Measurements from ENCODE around the gene GLI2.
A peak's percentile ranks its signal among the peaks of the same experiment; 100 is the strongest.

The GLI2 gene

DNA sequence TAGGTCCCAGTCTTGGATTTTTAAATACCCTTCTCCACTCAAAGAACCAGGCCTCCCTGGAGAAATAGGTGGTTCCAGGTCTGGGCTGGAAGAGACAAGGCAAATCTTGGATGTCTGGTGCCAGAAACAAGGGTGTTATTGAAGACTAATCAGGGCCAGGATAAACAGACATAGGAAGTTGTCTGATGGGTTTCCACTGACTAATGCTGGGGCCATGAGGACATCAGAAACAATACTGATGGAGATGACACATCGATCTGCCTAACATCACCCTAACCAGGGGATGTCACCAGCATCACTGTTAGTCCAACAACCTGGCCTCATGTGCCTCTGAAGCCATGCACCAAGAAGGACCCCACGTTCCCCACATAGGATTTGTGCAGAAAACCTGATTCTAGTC, 42.5 kb upstream of the GLI2 start:
- H3K4me1 ChIP-seq (ENCODE audit: insufficient read depth, insufficient read length) = no peaks in the 10 kb centered on the region
- H3K4me3 ChIP-seq (ENCODE audit: insufficient read length, low read depth) = no peak overlapping the region
- TF ChIP-seq SUZ12 (IDR thresholded peaks at IDR 0.05; ENCODE audit: extremely low read depth, insufficient read depth, insufficient read length) (no peak), YY1 (IDR thresholded peaks at IDR 0.05; ENCODE audit: insufficient read depth, insufficient read length) (no peak), ZNF274 (IDR thresholded peaks at IDR 0.05; ENCODE audit: low read depth, low read length) (no peak)
- peaks cover 14% of the 10 kb centered on the region for H3K27me3 ChIP-seq (ENCODE audit: insufficient read depth, insufficient read length)
- no peaks in the 10 kb centered on the region for H3K36me3 ChIP-seq (ENCODE audit: insufficient read depth, insufficient read length, low read length)
- no peak overlapping the region for H3K9ac ChIP-seq (ENCODE audit: insufficient read length, low read depth)
- no peaks in the 10 kb centered on the region for H3K9me3 ChIP-seq (ENCODE audit: insufficient read depth, low read length)
- DNase-seq (ENCODE audit: low read depth, low spot score) = no peak

DNA sequence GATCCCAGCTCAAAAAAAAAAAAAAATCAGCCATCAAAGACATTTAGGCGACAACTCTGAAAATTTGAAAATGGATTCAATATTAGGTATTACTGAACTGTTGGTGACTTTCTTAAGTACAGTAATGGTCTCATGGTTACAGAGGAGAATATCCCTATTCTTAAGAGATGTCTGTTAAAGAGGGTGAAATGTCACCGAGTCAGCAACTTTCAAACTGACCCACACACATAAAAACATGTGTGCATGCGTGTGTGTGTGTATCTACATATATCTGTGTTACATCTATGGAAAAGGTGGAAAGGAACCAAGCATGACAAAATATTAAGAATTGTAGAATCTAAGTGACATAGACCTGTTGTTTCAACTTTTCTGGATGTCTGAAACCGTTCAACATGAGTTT, 41.6 kb upstream of the GLI2 start:
- H3K36me3 ChIP-seq (ENCODE audit: insufficient read depth, insufficient read length, low read length) = no peaks in the 10 kb centered on the region
- TF ChIP-seq YY1 (IDR thresholded peaks at IDR 0.05; ENCODE audit: insufficient read depth, insufficient read length) = no peak
- TF ChIP-seq SUZ12 (IDR thresholded peaks at IDR 0.05; ENCODE audit: extremely low read depth, insufficient read depth, insufficient read length) = no peak
- no peak for TF ChIP-seq ZNF274 (IDR thresholded peaks at IDR 0.05; ENCODE audit: low read depth, low read length)
- H3K9ac ChIP-seq (ENCODE audit: insufficient read length, low read depth) = no peak overlapping the region
- H3K27me3 ChIP-seq (ENCODE audit: insufficient read depth, insufficient read length) = peaks cover 14% of the 10 kb centered on the region
- H3K9me3 ChIP-seq (ENCODE audit: insufficient read depth, low read length) = no peaks in the 10 kb centered on the region
- H3K4me3 ChIP-seq (ENCODE audit: insufficient read length, low read depth) = no peak overlapping the region
- no peak for DNase-seq (ENCODE audit: low read depth, low spot score)
- no peaks in the 10 kb centered on the region for H3K4me1 ChIP-seq (ENCODE audit: insufficient read depth, insufficient read length)

DNA sequence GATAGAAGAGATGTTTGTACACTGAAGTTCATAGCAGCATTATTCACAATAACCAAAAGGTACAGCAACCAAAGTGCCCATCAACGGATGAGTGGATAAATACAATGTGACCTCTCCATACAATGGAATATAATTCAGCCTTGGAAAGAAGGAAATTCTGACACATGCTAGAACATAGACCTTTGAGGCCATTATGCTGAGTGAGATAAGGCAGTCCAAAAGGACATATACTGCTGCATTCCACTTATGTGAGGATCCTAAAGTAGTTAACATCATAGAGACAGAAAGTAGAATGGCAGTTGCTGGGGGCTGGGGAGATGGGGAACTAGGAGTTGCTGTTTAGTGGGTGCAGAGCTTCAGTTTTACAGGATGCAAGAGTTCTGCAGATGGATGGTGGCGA, 38.2 kb upstream of the GLI2 start:
- H3K27me3 ChIP-seq (ENCODE audit: insufficient read depth, insufficient read length) = peaks cover 11% of the 10 kb centered on the region
- no peak overlapping the region for H3K9ac ChIP-seq (ENCODE audit: insufficient read length, low read depth)
- no peaks in the 10 kb centered on the region for H3K9me3 ChIP-seq (ENCODE audit: insufficient read depth, low read length)
- H3K4me3 ChIP-seq (ENCODE audit: insufficient read length, low read depth) = no peak overlapping the region
- no peak for TF ChIP-seq SUZ12 (IDR thresholded peaks at IDR 0.05; ENCODE audit: extremely low read depth, insufficient read depth, insufficient read length)
- TF ChIP-seq ZNF274 (IDR thresholded peaks at IDR 0.05; ENCODE audit: low read depth, low read length) = no peak
- TF ChIP-seq YY1 (IDR thresholded peaks at IDR 0.05; ENCODE audit: insufficient read depth, insufficient read length) = no peak
- H3K36me3 ChIP-seq (ENCODE audit: insufficient read depth, insufficient read length, low read length) = no peaks in the 10 kb centered on the region
- DNase-seq (ENCODE audit: low read depth, low spot score) = no peak
- H3K4me1 ChIP-seq (ENCODE audit: insufficient read depth, insufficient read length) = peaks cover 14% of the 10 kb centered on the region

DNA sequence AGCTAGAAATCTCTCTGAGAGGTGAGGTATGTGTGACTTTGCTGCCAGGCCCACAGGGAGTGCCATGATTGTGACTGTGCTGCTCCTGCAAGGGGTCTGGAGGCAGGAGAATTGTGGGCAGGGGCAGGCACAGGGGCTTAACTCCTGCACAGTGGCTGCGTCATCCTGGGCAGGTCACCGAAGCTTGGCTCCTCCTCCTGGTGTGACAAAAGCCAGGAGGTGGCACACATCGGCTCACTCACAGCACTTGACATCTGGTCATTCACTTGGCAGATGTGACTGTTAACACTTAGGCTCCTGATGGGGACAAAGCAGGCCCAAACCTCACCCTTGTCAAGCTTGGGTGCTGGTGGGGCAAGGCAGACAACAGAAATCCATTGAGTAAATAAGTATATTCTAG, 36.4 kb upstream of the GLI2 start:
- no peaks in the 10 kb centered on the region for H3K36me3 ChIP-seq (ENCODE audit: insufficient read depth, insufficient read length, low read length)
- no peak overlapping the region for H3K4me3 ChIP-seq (ENCODE audit: insufficient read length, low read depth)
- no peak for TF ChIP-seq SUZ12 (IDR thresholded peaks at IDR 0.05; ENCODE audit: extremely low read depth, insufficient read depth, insufficient read length)
- TF ChIP-seq YY1 (IDR thresholded peaks at IDR 0.05; ENCODE audit: insufficient read depth, insufficient read length) = no peak
- no peak for TF ChIP-seq ZNF274 (IDR thresholded peaks at IDR 0.05; ENCODE audit: low read depth, low read length)
- no peak overlapping the region for H3K9ac ChIP-seq (ENCODE audit: insufficient read length, low read depth)
- H3K9me3 ChIP-seq (ENCODE audit: insufficient read depth, low read length) = no peaks in the 10 kb centered on the region
- peaks cover 8% of the 10 kb centered on the region for H3K27me3 ChIP-seq (ENCODE audit: insufficient read depth, insufficient read length)
- DNase-seq (ENCODE audit: low read depth, low spot score) = no peak
- peaks cover 22% of the 10 kb centered on the region for H3K4me1 ChIP-seq (ENCODE audit: insufficient read depth, insufficient read length)

DNA sequence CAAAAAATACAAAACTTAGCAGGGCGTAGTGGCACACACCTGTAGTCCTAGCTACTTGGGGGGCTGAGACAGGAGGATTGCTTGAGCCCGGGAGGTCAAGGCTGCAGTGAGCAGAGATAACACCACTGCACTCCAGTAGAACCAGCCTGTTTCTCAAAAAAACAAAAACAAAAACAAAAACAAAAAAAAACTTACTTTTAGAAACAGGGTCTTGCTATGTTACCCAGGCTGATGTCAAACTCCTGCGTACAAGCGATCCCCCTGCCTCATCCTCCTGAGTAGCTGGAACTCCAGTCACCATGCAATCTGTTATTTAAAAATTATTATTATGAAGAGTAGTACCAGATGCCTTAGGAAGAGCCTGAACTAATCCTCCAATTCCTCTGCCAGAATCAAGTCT, 35.0 kb upstream of the GLI2 start:
- Histone ChIP-seq H3K36me3 (ENCODE audit: insufficient read depth, insufficient read length, low read length) (no peaks in the 10 kb centered on the region), H3K9ac (ENCODE audit: insufficient read length, low read depth) (no peak overlapping the region), H3K4me3 (ENCODE audit: insufficient read length, low read depth) (no peak overlapping the region), H3K4me1 (ENCODE audit: insufficient read depth, insufficient read length) (peaks cover 22% of the 10 kb centered on the region), H3K27me3 (ENCODE audit: insufficient read depth, insufficient read length) (no peaks in the 10 kb centered on the region), H3K9me3 (ENCODE audit: insufficient read depth, low read length) (no peaks in the 10 kb centered on the region)
- TF ChIP-seq ZNF274 (IDR thresholded peaks at IDR 0.05; ENCODE audit: low read depth, low read length) = no peak
- no peak for TF ChIP-seq YY1 (IDR thresholded peaks at IDR 0.05; ENCODE audit: insufficient read depth, insufficient read length)
- no peak for TF ChIP-seq SUZ12 (IDR thresholded peaks at IDR 0.05; ENCODE audit: extremely low read depth, insufficient read depth, insufficient read length)
- DNase-seq (ENCODE audit: low read depth, low spot score) = no peak

DNA sequence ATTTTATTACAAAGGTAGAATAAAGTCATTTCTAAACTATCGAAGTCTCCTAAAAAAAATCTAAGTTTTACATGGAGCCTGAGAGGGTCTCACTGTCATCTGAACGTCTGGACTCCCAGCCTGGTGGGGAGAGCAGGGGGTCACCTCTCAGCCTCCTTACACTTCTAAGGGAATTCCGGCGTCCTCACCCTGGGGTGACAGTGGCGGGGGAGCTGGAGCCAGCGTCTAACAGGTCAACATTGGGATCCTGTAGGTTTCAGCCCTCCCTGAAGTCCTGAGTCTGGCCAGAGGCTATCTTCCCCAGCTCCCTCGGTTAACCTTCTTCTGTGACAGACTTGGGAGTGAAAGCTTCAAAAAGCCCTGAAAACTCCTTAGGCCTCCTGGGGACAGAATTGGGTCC, 34.6 kb upstream of the GLI2 start:
- Histone ChIP-seq H3K9ac (ENCODE audit: insufficient read length, low read depth) (no peak overlapping the region), H3K9me3 (ENCODE audit: insufficient read depth, low read length) (no peaks in the 10 kb centered on the region), H3K36me3 (ENCODE audit: insufficient read depth, insufficient read length, low read length) (no peaks in the 10 kb centered on the region), H3K27me3 (ENCODE audit: insufficient read depth, insufficient read length) (no peaks in the 10 kb centered on the region), H3K4me3 (ENCODE audit: insufficient read length, low read depth) (no peak overlapping the region), H3K4me1 (ENCODE audit: insufficient read depth, insufficient read length) (peaks cover 22% of the 10 kb centered on the region)
- no peak for DNase-seq (ENCODE audit: low read depth, low spot score)
- TF ChIP-seq YY1 (IDR thresholded peaks at IDR 0.05; ENCODE audit: insufficient read depth, insufficient read length) (no peak), SUZ12 (IDR thresholded peaks at IDR 0.05; ENCODE audit: extremely low read depth, insufficient read depth, insufficient read length) (no peak)

DNA sequence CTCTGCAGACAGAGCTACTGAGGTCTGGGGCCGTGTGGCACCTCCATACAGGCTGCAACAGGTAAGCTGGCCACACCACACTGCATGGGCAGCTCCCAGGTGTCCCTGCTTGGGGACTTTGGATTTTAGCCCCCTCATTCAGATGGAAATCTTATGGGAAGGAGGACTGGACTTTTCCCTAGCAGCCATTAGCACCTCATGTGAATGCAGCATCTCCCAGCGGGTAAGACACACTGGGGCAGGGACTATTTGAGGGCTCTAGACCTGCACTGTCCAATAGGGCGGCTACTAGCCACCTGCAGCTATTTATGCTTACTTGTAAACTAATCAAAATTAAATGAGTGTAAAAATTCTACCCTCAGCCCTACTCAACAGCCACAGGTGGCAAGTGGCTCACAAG, 34.2 kb upstream of the GLI2 start:
- DNase-seq (ENCODE audit: low read depth, low spot score) = no peak
- Histone ChIP-seq H3K9ac (ENCODE audit: insufficient read length, low read depth) (no peak overlapping the region), H3K27me3 (ENCODE audit: insufficient read depth, insufficient read length) (no peaks in the 10 kb centered on the region), H3K4me1 (ENCODE audit: insufficient read depth, insufficient read length) (peaks cover 22% of the 10 kb centered on the region), H3K4me3 (ENCODE audit: insufficient read length, low read depth) (no peak overlapping the region), H3K9me3 (ENCODE audit: insufficient read depth, low read length) (no peaks in the 10 kb centered on the region), H3K36me3 (ENCODE audit: insufficient read depth, insufficient read length, low read length) (no peaks in the 10 kb centered on the region)
- TF ChIP-seq YY1 (IDR thresholded peaks at IDR 0.05; ENCODE audit: insufficient read depth, insufficient read length) (no peak), ZNF274 (IDR thresholded peaks at IDR 0.05; ENCODE audit: low read depth, low read length) (no peak), SUZ12 (IDR thresholded peaks at IDR 0.05; ENCODE audit: extremely low read depth, insufficient read depth, insufficient read length) (no peak)

DNA sequence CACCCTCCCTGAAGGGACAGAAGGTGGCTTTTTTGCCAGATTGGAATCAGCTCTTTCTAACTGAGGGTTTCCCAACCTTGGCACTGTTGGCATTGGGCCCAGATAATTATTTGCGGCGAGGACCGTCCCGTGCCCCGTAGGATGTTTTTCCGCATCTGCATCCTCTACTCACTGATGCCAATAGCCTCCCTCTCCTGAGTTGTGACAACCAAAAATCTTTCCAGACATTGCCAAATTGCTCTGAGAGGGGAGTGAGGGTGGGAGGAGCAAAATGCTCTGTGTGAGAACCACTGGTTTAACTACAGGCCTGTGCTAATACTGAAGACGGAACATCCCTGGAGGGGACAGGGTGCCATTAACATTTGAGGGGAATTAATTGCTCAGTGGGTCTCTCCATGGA, 33.6 kb upstream of the GLI2 start:
- H3K4me3 ChIP-seq (ENCODE audit: insufficient read length, low read depth) = no peak overlapping the region
- no peak for DNase-seq (ENCODE audit: low read depth, low spot score)
- H3K36me3 ChIP-seq (ENCODE audit: insufficient read depth, insufficient read length, low read length) = no peaks in the 10 kb centered on the region
- H3K9me3 ChIP-seq (ENCODE audit: insufficient read depth, low read length) = no peaks in the 10 kb centered on the region
- H3K9ac ChIP-seq (ENCODE audit: insufficient read length, low read depth) = peak overlapping the region; percentile 27
- peaks cover 2% of the 10 kb centered on the region for H3K27me3 ChIP-seq (ENCODE audit: insufficient read depth, insufficient read length)
- TF ChIP-seq YY1 (IDR thresholded peaks at IDR 0.05; ENCODE audit: insufficient read depth, insufficient read length) = no peak
- TF ChIP-seq SUZ12 (IDR thresholded peaks at IDR 0.05; ENCODE audit: extremely low read depth, insufficient read depth, insufficient read length) = no peak
- TF ChIP-seq ZNF274 (IDR thresholded peaks at IDR 0.05; ENCODE audit: low read depth, low read length) = no peak
- peaks cover 22% of the 10 kb centered on the region for H3K4me1 ChIP-seq (ENCODE audit: insufficient read depth, insufficient read length)
